Measurements from ENCODE around the gene VCP.

DNA sequence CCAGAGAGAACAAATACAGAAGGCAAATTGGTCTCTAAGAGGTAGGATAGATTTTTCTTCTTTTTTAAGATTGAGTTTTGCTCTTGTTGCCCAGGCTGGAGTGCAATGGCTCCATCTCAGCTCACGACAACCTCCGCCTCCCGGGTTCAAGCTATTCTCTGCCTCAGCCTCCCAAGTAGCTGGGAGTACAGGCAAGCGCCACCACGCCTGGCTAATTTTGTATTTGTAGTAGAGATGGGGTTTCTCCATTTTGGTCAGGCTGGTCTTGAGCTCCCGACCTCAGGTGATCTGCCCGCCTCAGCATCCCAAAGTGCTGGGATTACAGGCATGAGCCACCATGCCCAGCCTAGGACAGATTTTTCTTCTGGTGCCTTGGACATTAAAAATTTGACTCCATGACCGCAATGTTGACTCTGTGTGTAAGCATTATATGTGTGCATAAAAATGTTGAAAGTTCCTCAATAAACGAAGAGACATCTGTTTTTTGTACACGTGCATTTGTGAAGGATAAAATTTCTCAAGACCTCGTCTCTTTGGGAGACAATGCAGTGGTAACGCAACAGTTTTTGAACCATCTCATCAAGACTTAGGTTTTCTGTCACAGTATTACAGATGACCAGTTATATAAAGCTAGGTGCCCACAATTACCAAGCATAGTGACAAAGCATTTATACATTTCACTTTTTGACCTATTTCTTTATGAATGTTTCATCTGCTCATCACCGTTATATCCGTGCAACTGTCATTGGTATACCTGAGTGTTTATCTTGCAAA, 17.4 kb downstream of the VCP start:
- TF ChIP-seq, protein P1, sequence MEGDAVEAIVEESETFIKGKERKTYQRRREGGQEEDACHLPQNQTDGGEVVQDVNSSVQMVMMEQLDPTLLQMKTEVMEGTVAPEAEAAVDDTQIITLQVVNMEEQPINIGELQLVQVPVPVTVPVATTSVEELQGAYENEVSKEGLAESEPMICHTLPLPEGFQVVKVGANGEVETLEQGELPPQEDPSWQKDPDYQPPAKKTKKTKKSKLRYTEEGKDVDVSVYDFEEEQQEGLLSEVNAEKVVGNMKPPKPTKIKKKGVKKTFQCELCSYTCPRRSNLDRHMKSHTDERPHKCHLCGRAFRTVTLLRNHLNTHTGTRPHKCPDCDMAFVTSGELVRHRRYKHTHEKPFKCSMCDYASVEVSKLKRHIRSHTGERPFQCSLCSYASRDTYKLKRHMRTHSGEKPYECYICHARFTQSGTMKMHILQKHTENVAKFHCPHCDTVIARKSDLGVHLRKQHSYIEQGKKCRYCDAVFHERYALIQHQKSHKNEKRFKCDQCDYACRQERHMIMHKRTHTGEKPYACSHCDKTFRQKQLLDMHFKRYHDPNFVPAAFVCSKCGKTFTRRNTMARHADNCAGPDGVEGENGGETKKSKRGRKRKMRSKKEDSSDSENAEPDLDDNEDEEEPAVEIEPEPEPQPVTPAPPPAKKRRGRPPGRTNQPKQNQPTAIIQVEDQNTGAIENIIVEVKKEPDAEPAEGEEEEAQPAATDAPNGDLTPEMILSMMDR (IDR thresholded peaks at IDR 0.05): no peak
- no peak for TF ChIP-seq POLR2A (IDR thresholded peaks at IDR 0.05; ENCODE audit: low read depth)

Measured in esophagus muscularis mucosa (tissue), 3 donors.